K562 treated with DMSO at 1 percent for 24 hours (cell line): Measurements from ENCODE around the gene DOLPP1. TPM values are rescaled to one million over a fixed set of nuclear protein-coding genes. Genes with fewer than 3 reads are reported as not detected.

Source experiments
- total RNA-seq: library from RNA; unstranded; fragments of 300-600 nt; gene quantifications from 2 replicates; pipeline ENCODE4 v1.2.3, GENCODE V29; 2022; ENCODE audit warnings: low read depth; ENCODE audit not compliant: insufficient read depth

DOLPP1 gene, protein sequence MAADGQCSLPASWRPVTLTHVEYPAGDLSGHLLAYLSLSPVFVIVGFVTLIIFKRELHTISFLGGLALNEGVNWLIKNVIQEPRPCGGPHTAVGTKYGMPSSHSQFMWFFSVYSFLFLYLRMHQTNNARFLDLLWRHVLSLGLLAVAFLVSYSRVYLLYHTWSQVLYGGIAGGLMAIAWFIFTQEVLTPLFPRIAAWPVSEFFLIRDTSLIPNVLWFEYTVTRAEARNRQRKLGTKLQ
- total RNA-seq, result 22.2 and 23.3 TPM in 2 replicates

DNA sequence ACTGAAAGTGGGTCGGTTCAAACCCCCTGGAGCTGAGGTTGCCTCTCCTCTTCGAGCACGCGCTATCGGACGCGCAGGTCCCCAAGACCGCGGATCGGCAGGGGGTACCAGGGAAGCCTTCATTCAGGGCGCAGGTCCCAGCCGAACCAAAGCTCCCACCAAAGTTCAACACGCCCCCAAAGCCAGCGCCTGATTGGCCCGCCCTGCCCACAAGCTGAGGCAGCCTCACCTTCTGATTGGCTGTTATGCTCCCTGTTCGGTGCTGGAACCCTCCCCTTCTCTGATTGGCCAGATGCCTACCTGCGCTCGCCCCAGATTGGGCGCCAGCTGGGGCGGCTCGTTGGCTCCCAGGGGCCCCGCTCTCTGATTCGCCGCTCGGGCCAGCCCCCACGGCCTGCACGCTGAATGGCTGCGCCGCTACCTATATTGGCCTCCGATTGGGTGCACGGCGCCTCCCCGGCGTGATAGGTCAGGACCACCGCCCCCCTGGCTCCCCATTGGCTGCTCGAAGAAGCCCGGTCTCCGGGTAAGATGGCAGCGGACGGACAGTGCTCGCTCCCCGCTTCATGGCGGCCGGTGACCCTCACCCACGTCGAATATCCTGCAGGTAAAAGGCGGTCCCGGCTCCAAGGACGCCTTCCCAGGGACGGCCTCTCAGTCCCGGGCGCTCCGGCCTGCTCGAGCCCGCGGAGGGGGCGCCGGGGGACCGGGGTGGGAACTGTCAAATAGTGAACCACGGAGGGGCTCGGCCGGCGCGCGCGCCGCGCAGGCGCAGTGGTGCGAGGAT, at the start of gene DOLPP1:
Gene DOLPP1, plus strand, starts transcription at position 511 of the 787 bp plus-strand sequence. Its CDS starts 21 bp downstream, at position 532.

DNA sequence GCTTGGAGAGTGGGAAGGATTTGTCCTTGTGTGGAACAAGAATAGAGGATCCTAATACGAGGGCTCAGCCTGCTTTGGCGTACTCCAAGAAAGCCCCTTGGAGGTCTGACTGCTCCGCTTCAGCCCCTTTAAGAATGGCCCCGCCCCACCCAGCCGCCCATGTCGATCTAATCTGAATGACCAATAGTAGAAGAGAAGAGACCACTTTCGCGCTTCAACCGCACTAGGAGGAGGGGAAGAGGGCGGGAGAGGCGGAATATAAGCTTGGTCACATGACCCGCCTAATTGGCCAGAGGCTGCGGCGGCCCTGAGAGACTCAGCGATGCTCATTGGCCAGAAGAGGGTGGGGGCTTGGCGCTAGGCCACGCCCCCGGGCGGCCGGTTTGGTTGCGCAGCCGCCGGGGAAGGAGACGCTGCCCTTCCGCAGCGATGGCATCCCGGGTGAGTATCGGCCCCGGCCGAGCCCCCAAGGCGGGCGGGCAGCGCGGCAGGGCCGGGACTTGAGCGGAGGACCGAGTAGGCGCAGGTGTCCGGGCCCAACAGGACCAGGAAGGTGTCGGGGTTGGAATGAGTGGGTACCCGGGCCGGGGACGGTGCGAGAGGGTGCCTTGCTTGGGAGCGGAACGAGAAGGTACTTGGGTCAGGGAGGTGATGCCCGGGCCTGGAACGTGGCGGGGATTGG, 44.5 kb upstream of the DOLPP1 start, which contains the start of gene MIGA2:
Gene MIGA2, plus strand, starts transcription at position 386 of the 682 bp plus-strand sequence. CDS start 3,969 bp downstream, outside the sequence.

DNA sequence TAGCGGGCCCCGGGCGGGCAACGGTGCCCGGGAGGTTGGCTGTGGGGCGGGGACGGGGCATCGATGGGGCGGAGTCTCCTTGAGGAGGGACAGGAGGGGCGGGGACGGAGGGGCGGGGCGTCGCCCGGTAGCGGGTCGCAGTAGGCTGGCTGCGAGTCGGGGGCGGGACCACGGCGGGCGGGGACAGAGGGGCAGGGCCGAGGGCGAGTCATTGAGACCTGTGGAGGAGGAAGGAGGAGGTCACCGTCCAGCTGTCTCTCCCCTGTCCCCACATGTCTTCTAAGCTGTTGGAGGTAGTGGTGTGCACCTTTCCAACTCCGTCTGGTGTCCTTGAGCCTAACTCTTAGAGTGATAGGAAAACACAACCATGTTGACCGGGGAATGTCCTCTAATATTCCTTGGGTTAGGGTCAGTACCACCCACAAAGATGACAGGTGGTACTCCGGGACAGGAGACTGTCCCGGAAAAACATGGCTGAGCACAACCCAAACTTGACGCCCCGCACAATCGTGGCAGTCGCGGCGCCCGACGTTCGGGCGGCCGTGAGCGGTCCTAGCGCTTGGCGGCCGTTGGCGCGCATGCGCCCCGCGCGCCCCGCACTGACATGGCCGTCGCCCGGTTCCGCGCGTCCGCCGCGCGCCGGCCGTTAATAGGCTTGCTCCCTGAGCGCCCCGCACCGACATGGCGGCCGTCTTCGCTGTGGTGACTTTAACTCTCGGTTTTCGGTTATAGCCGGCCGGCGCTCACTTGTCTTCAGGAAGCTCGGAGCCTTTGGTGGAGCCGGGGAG, 30.0 kb downstream of the DOLPP1 start, which contains the start of the genes CRAT and PTPA:
Gene CRAT, minus strand, starts transcription at position 54 of the 788 bp plus-strand sequence. CDS start 284 bp downstream, outside the sequence.
Gene PTPA, plus strand, starts transcription at position 676 of the 788 bp plus-strand sequence. CDS start 186 bp downstream, outside the sequence.

Other genes starting within 250 kb of the DOLPP1 start
- gene KYAT1, start 199.2 kb upstream of the DOLPP1 start, total RNA-seq, result 18.6 and 23.8 TPM in 2 replicates
- 41.7 and 44.5 TPM in 2 replicates for gene LRRC8A, start 199.0 kb upstream of the DOLPP1 start, total RNA-seq
- 0.73 and 0.95 TPM in 2 replicates for gene PHYHD1, start 160.1 kb upstream of the DOLPP1 start, total RNA-seq
- gene DOLK, start 133.5 kb upstream of the DOLPP1 start, total RNA-seq, result 21.9 and 23.8 TPM in 2 replicates
- 63.9 and 64.0 TPM in 2 replicates for gene NUP188, start 133.4 kb upstream of the DOLPP1 start, total RNA-seq
- gene SH3GLB2, start 52.8 kb upstream of the DOLPP1 start, total RNA-seq, result 78.8 and 86.0 TPM in 2 replicates
- 26.6 and 38.2 TPM in 2 replicates for gene MIGA2, start 44.5 kb upstream of the DOLPP1 start, total RNA-seq
- 35.0 and 37.3 TPM in 2 replicates for gene CRAT, start 29.7 kb downstream of the DOLPP1 start, total RNA-seq
- gene PTPA, start 30.3 kb downstream of the DOLPP1 start, total RNA-seq, result 131 and 137 TPM in 2 replicates
- 11.0 and 12.0 TPM in 2 replicates for gene IER5L, start 97.2 kb downstream of the DOLPP1 start, total RNA-seq